ENCODE data around the gene GTF3C1.
"Not testable (repeated sequence)": the region's sequence is repeated elsewhere in the genome, so short reads cannot be mapped to it uniquely, and the experiment has no call there.

GTF3C1 gene

GRCh38 chr16:27448532-27449433 lies 100.9 kb downstream of the GTF3C1 start:
- in situ Hi-C loops (cut with HindIII; ENCODE audit: low pct_unique_long_range_greater_than_20kb, low sequenced_read_pairs): no loop called here
- DNase-seq (ENCODE audit: low read depth in 1 of 2, low spot score in 1 of 2): no peak
- TF ChIP-seq JUND (IDR thresholded peaks at IDR 0.05; ENCODE audit: low read depth): no peak

GRCh38 chr16:27447301-27447700 lies 102.4 kb downstream of the GTF3C1 start:
- TF ChIP-seq JUND (IDR thresholded peaks at IDR 0.05; ENCODE audit: low read depth): no peak
- in situ Hi-C loops (cut with HindIII; ENCODE audit: low pct_unique_long_range_greater_than_20kb, low sequenced_read_pairs): no loop called here
- DNase-seq (ENCODE audit: low read depth in 1 of 2, low spot score in 1 of 2): no peak

DNA sequence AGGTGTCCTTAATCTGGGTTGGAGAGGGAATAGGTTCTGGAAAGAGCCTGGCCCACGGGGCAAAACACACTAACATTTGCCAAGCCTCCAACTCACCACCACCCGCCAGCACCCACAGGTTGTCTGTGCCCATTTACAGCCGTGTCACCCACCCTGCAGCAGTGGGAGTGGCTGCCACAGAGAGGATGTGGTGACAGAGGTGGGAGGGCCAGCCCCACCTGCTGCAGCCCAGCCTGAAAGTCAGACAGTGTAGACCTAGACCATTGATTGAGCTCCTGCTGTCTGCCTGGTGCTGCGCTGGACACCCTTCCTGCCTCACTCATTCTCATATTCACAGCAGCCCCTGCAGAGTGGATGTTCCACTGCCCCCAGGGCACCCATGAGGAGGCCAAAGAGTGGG lies 103.0 kb downstream of the GTF3C1 start:
- in situ Hi-C loops (cut with HindIII; ENCODE audit: low pct_unique_long_range_greater_than_20kb, low sequenced_read_pairs): no loop called here
- no peak for DNase-seq (ENCODE audit: low read depth in 1 of 2, low spot score in 1 of 2)

GRCh38 chr16:27445502-27446175 lies 104.1 kb downstream of the GTF3C1 start:
- in situ Hi-C loops (cut with HindIII; ENCODE audit: low pct_unique_long_range_greater_than_20kb, low sequenced_read_pairs): no loop called here
- no peak for TF ChIP-seq JUND (IDR thresholded peaks at IDR 0.05; ENCODE audit: low read depth)
- no peak for DNase-seq (ENCODE audit: low read depth in 1 of 2, low spot score in 1 of 2)

More for the DNA sequence above, 103.0 kb downstream of the GTF3C1 start:
- TF ChIP-seq JUND (IDR thresholded peaks at IDR 0.05; ENCODE audit: low read depth): no peak

DNA sequence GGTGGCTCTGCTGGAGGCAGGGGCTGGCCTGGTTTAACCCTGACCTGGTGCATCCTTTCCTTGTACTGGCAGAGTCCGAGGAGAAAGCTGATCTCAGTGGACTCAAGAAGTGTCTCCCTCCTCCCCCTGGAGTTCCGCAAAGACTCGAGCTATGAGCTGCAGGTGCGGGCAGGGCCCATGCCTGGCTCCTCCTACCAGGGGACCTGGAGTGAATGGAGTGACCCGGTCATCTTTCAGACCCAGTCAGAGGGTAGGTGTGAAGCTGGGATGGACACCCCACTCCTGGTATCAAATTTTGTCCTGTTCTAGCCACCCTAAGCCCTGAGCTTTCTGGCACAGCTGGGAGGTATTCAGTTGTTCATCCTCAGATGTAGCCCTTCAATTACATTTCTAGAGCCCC lies 105.2 kb downstream of the GTF3C1 start:
- TF ChIP-seq JUND (IDR thresholded peaks at IDR 0.05; ENCODE audit: low read depth): no peak
- no peak for DNase-seq (ENCODE audit: low read depth in 1 of 2, low spot score in 1 of 2)
- in situ Hi-C loops (cut with HindIII; ENCODE audit: low pct_unique_long_range_greater_than_20kb, low sequenced_read_pairs): no loop called here

- in situ Hi-C loops (cut with HindIII; ENCODE audit: low pct_unique_long_range_greater_than_20kb, low sequenced_read_pairs): no loop called here
- no peak for TF ChIP-seq JUND (IDR thresholded peaks at IDR 0.05; ENCODE audit: low read depth)
These were observed 105.7 kb downstream of the GTF3C1 start for GRCh38 chr16:27444015-27444414.

DNA sequence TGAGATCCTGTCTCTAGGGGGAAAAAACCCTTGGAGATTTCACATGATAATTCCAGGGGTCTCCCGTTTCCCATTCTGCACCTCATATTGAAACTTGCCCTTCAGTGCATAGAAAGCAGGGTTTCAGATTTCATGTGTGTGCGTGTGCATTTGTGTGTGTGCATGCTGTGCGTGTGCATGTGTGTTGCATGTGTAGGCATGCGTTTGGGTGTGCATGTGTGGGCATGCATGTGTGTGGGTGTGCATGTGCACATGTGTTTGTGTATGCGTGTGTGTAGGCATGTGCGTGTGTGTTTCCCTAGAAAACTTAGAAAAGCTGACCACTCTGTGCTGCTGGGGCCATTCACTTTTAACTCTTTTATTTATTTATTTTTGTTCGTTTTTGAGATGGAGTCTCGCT lies 107.7 kb downstream of the GTF3C1 start:
- in situ Hi-C loops (cut with HindIII; ENCODE audit: low pct_unique_long_range_greater_than_20kb, low sequenced_read_pairs): no loop called here
- TF ChIP-seq JUND (IDR thresholded peaks at IDR 0.05; ENCODE audit: low read depth): no peak
- no peak for DNase-seq (ENCODE audit: low read depth in 1 of 2, low spot score in 1 of 2)

More at GRCh38 chr16:27444015-27444414, 105.7 kb downstream of the GTF3C1 start:
- no peak for DNase-seq (ENCODE audit: low read depth in 1 of 2, low spot score in 1 of 2)

DNA sequence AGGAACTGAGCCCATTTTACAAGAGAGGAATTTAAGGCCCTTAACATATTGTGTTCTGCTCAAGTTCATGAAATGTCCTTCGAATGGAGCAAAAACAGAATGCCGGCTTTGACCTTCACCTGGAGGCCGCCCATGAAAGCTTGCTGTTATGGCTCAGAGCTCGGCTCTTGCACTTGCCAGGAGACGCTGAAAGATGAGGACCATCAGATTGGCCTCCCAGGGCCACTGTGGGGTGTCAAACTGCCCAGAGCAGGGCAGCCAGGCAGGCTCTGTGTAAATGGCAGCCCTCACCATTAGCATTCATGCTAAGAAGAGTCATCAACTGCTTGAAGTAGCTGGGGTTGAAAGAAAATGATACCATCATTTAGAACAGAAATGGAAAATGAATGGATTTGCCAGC lies 108.4 kb downstream of the GTF3C1 start:
- in situ Hi-C loops (cut with HindIII; ENCODE audit: low pct_unique_long_range_greater_than_20kb, low sequenced_read_pairs): no loop called here

GRCh38 chr16:27439271-27440018 lies 110.3 kb downstream of the GTF3C1 start:
- TF ChIP-seq JUND (IDR thresholded peaks at IDR 0.05; ENCODE audit: low read depth): no peak
- DNase-seq (ENCODE audit: low read depth in 1 of 2, low spot score in 1 of 2): no peak
- in situ Hi-C loops (cut with HindIII; ENCODE audit: low pct_unique_long_range_greater_than_20kb, low sequenced_read_pairs): no loop called here

More for the DNA sequence above, 108.4 kb downstream of the GTF3C1 start:
- DNase-seq (ENCODE audit: low read depth in 1 of 2, low spot score in 1 of 2): no peak
- no peak for TF ChIP-seq JUND (IDR thresholded peaks at IDR 0.05; ENCODE audit: low read depth)

- DNase-seq (ENCODE audit: low read depth in 1 of 2, low spot score in 1 of 2): no peak
These were observed 111.8 kb downstream of the GTF3C1 start for GRCh38 chr16:27437946-27438345.

DNA sequence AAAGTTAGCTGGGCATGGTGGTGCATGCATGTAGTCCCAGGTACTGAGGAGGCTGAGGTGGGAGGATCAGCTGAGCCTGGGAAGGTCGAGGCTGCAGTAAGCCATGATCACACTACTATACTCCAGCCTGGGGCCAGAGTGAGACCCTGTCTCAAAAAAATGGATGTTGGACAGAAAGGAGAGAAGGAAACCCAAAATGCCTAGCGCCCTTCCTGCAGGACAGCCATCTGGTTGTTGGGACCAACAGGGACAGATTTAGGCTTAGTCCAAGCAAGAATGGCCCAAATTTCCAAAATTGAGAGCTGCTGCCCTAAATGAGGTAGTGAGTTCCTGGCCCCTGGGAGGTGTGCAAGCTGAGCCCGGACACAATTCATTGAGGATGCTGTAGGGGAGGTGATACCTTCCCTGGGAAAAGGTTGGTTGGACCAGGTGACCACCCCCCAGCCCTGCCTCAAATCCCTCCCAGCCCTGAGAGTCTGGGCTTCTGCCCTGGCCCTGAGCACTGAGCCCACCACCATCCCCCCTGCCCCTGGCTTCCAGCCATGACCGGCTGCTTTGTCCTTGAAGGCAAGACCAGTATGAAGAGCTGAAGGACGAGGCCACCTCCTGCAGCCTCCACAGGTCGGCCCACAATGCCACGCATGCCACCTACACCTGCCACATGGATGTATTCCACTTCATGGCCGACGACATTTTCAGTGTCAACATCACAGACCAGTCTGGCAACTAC lies 112.6 kb downstream of the GTF3C1 start:
- no peak for TF ChIP-seq JUND (IDR thresholded peaks at IDR 0.05; ENCODE audit: low read depth)
- DNase-seq (ENCODE audit: low read depth in 1 of 2, low spot score in 1 of 2): peak in 1 of 2 experiments; percentile 36
- in situ Hi-C loops (cut with HindIII; ENCODE audit: low pct_unique_long_range_greater_than_20kb, low sequenced_read_pairs): no loop called here

More at GRCh38 chr16:27437946-27438345, 111.8 kb downstream of the GTF3C1 start:
- in situ Hi-C loops (cut with HindIII; ENCODE audit: low pct_unique_long_range_greater_than_20kb, low sequenced_read_pairs): no loop called here
- no peak for TF ChIP-seq JUND (IDR thresholded peaks at IDR 0.05; ENCODE audit: low read depth)

GRCh38 chr16:27436065-27436464 lies 113.6 kb downstream of the GTF3C1 start:
- TF ChIP-seq JUND (IDR thresholded peaks at IDR 0.05; ENCODE audit: low read depth): no peak
- in situ Hi-C loops (cut with HindIII; ENCODE audit: low pct_unique_long_range_greater_than_20kb, low sequenced_read_pairs): no loop called here
- DNase-seq (ENCODE audit: low read depth in 1 of 2, low spot score in 1 of 2): no peak

GRCh38 chr16:27435146-27435545 lies 114.6 kb downstream of the GTF3C1 start:
- in situ Hi-C loops (cut with HindIII; ENCODE audit: low pct_unique_long_range_greater_than_20kb, low sequenced_read_pairs); DNase-seq (ENCODE audit: low read depth in 1 of 2, low spot score in 1 of 2): not testable (repeated sequence)

Measured in T47D (cell line).